Stimulated activated naive CD4-positive, alpha-beta T cell treated with Interleukin-2 at 50 U/mL for 16 hours (primary cell): ENCODE measurements around the gene SLC29A3.

Source experiments
- DNase-seq: peaks from one replicate; lab custom pipeline; 2025; lab: John Stamatoyannopoulos, UW

The SLC29A3 gene

GRCh38 chr10:71300555-71301370, 18.3 kb upstream of the SLC29A3 start:
- DNase-seq, result no peak

- DNase-seq, result no peak
Measured at GRCh38 chr10:71301371-71301916, 17.6 kb upstream of the SLC29A3 start.

- no peak for DNase-seq
Measured at GRCh38 chr10:71302451-71302850, 16.6 kb upstream of the SLC29A3 start.

- no peak for DNase-seq
Measured at GRCh38 chr10:71302874-71303568, 16.0 kb upstream of the SLC29A3 start.

- DNase-seq, result no peak
Measured at GRCh38 chr10:71303569-71303907, 15.5 kb upstream of the SLC29A3 start.

- no peak for DNase-seq
Measured at GRCh38 chr10:71304914-71305313, 14.1 kb upstream of the SLC29A3 start.

GRCh38 chr10:71306979-71307378, 12.1 kb upstream of the SLC29A3 start:
- no peak for DNase-seq

GRCh38 chr10:71307469-71308085, 11.5 kb upstream of the SLC29A3 start:
- no peak for DNase-seq

- DNase-seq, result no peak
Measured at GRCh38 chr10:71308244-71308643, 10.8 kb upstream of the SLC29A3 start.

- DNase-seq, result no peak
Measured at GRCh38 chr10:71308985-71309384, 10.1 kb upstream of the SLC29A3 start.

GRCh38 chr10:71309919-71310318, 9.1 kb upstream of the SLC29A3 start:
- no peak for DNase-seq

GRCh38 chr10:71312220-71312619, 6.8 kb upstream of the SLC29A3 start:
- no peak for DNase-seq

- no peak for DNase-seq
Measured at GRCh38 chr10:71312811-71313789, 6.0 kb upstream of the SLC29A3 start.

- peak; percentile 48 for DNase-seq
Measured at GRCh38 chr10:71314028-71314693, 4.9 kb upstream of the SLC29A3 start.

GRCh38 chr10:71314694-71315225, 4.3 kb upstream of the SLC29A3 start:
- no peak for DNase-seq

- no peak for DNase-seq
Measured at GRCh38 chr10:71316056-71316785, 2.8 kb upstream of the SLC29A3 start.

- DNase-seq, result no peak
Measured at GRCh38 chr10:71316786-71317160, 2.3 kb upstream of the SLC29A3 start.

- DNase-seq, result no peak
Measured at GRCh38 chr10:71317739-71318138, 1.3 kb upstream of the SLC29A3 start.

- no peak for DNase-seq
Measured at GRCh38 chr10:71319800-71320392, 837 bp downstream of the SLC29A3 start.

GRCh38 chr10:71320592-71320991, 1.5 kb downstream of the SLC29A3 start:
- DNase-seq, result no peak
